Mucosa of descending colon (tissue), 3 donors: ENCODE measurements around the gene NAA40. TPM values are rescaled to one million over a fixed set of nuclear protein-coding genes. Genes with fewer than 3 reads are reported as not detected.

ENCODE experiments used
- ATAC-seq: fragments of 200-7000 bp; cut with Tn5 transposase; one replicate; pipeline ENCODE4 v1.9.1; 2020; ENCODE audit warnings: mild to moderate bottlenecking, moderate library complexity
- DNase-seq, 3 donors: peaks; one replicate each; pipeline ENCODE4 v3.0.0-alpha.2; 2020
- H3K36me3 ChIP-seq: fragments of 200-600 bp; one replicate; pipeline ENCODE4 v1.8.0; 2021; ENCODE audit warnings: low read depth, mild to moderate bottlenecking
- H3K4me1 ChIP-seq: fragments of 200-600 bp; one replicate; pipeline ENCODE4 v1.8.0; 2021; ENCODE audit warnings: low read depth, mild to moderate bottlenecking
- H3K4me3 ChIP-seq: fragments of 200-600 bp; one replicate; pipeline ENCODE4 v1.8.0; 2021; ENCODE audit warnings: mild to moderate bottlenecking
- H3K9me3 ChIP-seq: fragments of 200-600 bp; one replicate; pipeline ENCODE4 v1.8.0; 2021; ENCODE audit warnings: mild to moderate bottlenecking
- CTCF ChIP-seq: fragments of 200-600 bp; IDR thresholded peaks from one replicate; pipeline ENCODE4 v1.8.0; 2022; ENCODE audit warnings: antibody characterized with exemption, mild to moderate bottlenecking
- intact Hi-C, 2 donors: fragments of 100-400 bp; cut with DNase I in 1 of 2; cut with micrococcal nuclease in 1 of 2; formaldehyde crosslinking; loops; one replicate each; pipeline versions ENCODE4 v1.11.0 to v1.11.1; 2022; cut with DNase I, micrococcal nuclease
- total RNA-seq, 3 donors: library from RNA; stranded (reverse); fragmentation: NEBNext Ultra II Directional in 2 of 3; extraction: Animal tissue kit (Norgen Biotek cat#: 25700) in 2 of 3; gene quantifications; one replicate each; pipeline versions ENCODE4 v1.2.1 to v1.2.4, GENCODE V29; 2021 to 2023
- donor health status: DM: no; HTN: no; CAD: no; lungs with moderate emphysema.
- donor health status: DM: no; HTN: no; CAD: no.
- donor health status: DM: no; HTN: yes; CAD: no.

Gene NAA40
- total RNA-seq, 3 donors from 2014 or later: 18.7 to 43.6 (median 23.4) TPM

- H3K9me3 ChIP-seq: no peaks in the 10 kb centered on the region
- H3K36me3 ChIP-seq: peaks cover 10% of the 10 kb centered on the region
- intact Hi-C loops: loop anchor here (5.0 to 10.0 kb wide), 2 partner anchors 145 to 153 kb away; no protein-coding TSS in a partner anchor
- ATAC-seq (peak; percentile 59), DNase-seq (peak; percentile 52 to 74 (median 58))
- no peak for TF ChIP-seq CTCF
- peaks cover 15% of the 10 kb centered on the region for H3K4me1 ChIP-seq
- H3K4me3 ChIP-seq: no peak overlapping the region
Measured at GRCh38 chr11:63999349-64000025, 60.7 kb downstream of the NAA40 start.

- peaks cover 10% of the 10 kb centered on the region for H3K36me3 ChIP-seq
- peaks cover 15% of the 10 kb centered on the region for H3K4me1 ChIP-seq
- intact Hi-C loops: loop anchor here (5.0 to 10.0 kb wide), 2 partner anchors 145 to 152 kb away; no protein-coding TSS in a partner anchor
- ATAC-seq (peak; percentile 87), DNase-seq (peak; percentile 67 to 79 (median 70))
- TF ChIP-seq CTCF: peak; percentile 61
- H3K4me3 ChIP-seq: no peak overlapping the region
- H3K9me3 ChIP-seq: no peaks in the 10 kb centered on the region
Measured at GRCh38 chr11:64000026-64000739, 61.4 kb downstream of the NAA40 start.

- H3K36me3 ChIP-seq: peaks cover 10% of the 10 kb centered on the region
- no peak for TF ChIP-seq CTCF
- H3K4me3 ChIP-seq: no peak overlapping the region
- H3K4me1 ChIP-seq: peaks cover 15% of the 10 kb centered on the region
- peak in 1 of 3 donors; percentile 19 for DNase-seq
- ATAC-seq: no peak
- intact Hi-C loops: loop anchor here (5.0 to 10.0 kb wide), 2 partner anchors 144 to 151 kb away; no protein-coding TSS in a partner anchor
- no peaks in the 10 kb centered on the region for H3K9me3 ChIP-seq
Measured at GRCh38 chr11:64000740-64001483, 62.1 kb downstream of the NAA40 start.

GRCh38 chr11:64001484-64002420, 63.0 kb downstream of the NAA40 start:
- Histone ChIP-seq H3K9me3 (no peaks in the 10 kb centered on the region), H3K36me3 (peaks cover 9% of the 10 kb centered on the region), H3K4me1 (peaks cover 15% of the 10 kb centered on the region), H3K4me3 (no peak overlapping the region)
- intact Hi-C loops: loop anchor here (5.0 to 10.0 kb wide), 2 partner anchors 143 to 151 kb away; no protein-coding TSS in a partner anchor
- TF ChIP-seq CTCF: no peak
- DNase-seq: no peak
- no peak for ATAC-seq
